Stimulated activated naive CD4-positive, alpha-beta T cell treated with Interleukin-2 at 50 U/mL for 16 hours (primary cell): ENCODE data around the gene CLEC3B.

ENCODE experiments used
- DNase-seq: peaks from one replicate; lab custom pipeline; 2025; lab: John Stamatoyannopoulos, UW

Gene CLEC3B

GRCh38 chr3:45003406-45003805 lies 22.7 kb upstream of the CLEC3B start:
- no peak for DNase-seq

- DNase-seq, result no peak
These were observed 22.2 kb upstream of the CLEC3B start for GRCh38 chr3:45003859-45004258.

GRCh38 chr3:45007091-45007490 lies 19.0 kb upstream of the CLEC3B start:
- DNase-seq, result no peak

- no peak for DNase-seq
These were observed 18.0 kb upstream of the CLEC3B start for GRCh38 chr3:45008117-45008516.

- no peak for DNase-seq
These were observed 16.2 kb upstream of the CLEC3B start for GRCh38 chr3:45009868-45010267.

GRCh38 chr3:45010811-45011333 lies 15.2 kb upstream of the CLEC3B start:
- DNase-seq, result no peak

GRCh38 chr3:45011756-45012508 lies 14.2 kb upstream of the CLEC3B start:
- DNase-seq, result no peak

GRCh38 chr3:45012577-45012976 lies 13.5 kb upstream of the CLEC3B start:
- DNase-seq, result no peak

- no peak for DNase-seq
These were observed 9.2 kb upstream of the CLEC3B start for GRCh38 chr3:45016916-45017315.

- DNase-seq, result no peak
These were observed 8.3 kb upstream of the CLEC3B start for GRCh38 chr3:45017821-45018220.

GRCh38 chr3:45020534-45020933 lies 5.6 kb upstream of the CLEC3B start:
- DNase-seq, result no peak

- no peak for DNase-seq
These were observed 4.4 kb upstream of the CLEC3B start for GRCh38 chr3:45021524-45022297.

- DNase-seq, result no peak
These were observed 2.4 kb upstream of the CLEC3B start for GRCh38 chr3:45023675-45024074.

- no peak for DNase-seq
These were observed 1.4 kb upstream of the CLEC3B start for GRCh38 chr3:45024542-45025255.

GRCh38 chr3:45026957-45027356 lies 854 bp downstream of the CLEC3B start:
- DNase-seq, result no peak

- DNase-seq, result no peak
These were observed 1.3 kb downstream of the CLEC3B start for GRCh38 chr3:45027441-45027840.

- DNase-seq, result no peak
These were observed 3.1 kb downstream of the CLEC3B start for GRCh38 chr3:45029216-45029615.

GRCh38 chr3:45029661-45030060 lies 3.6 kb downstream of the CLEC3B start:
- no peak for DNase-seq

GRCh38 chr3:45031531-45031930 lies 5.4 kb downstream of the CLEC3B start:
- no peak for DNase-seq

- DNase-seq, result no peak
These were observed 6.0 kb downstream of the CLEC3B start for GRCh38 chr3:45032113-45032512.

- DNase-seq, result no peak
These were observed 7.7 kb downstream of the CLEC3B start for GRCh38 chr3:45033791-45034190.

- peak; percentile 11 for DNase-seq
These were observed 8.6 kb downstream of the CLEC3B start for GRCh38 chr3:45034612-45035252.
